ENCODE results near the gene TMEM30A. TPM values are rescaled to one million over a fixed set of nuclear protein-coding genes. Genes with fewer than 3 reads are reported as not detected.

Gene TMEM30A
- polyA plus RNA-seq, 3 donors = 104 to 118 (median 110) TPM

- DNase-seq = no peak
Measured at GRCh38 chr6:75299801-75300530, 15.4 kb upstream of the TMEM30A start.

- DNase-seq = peak; percentile 65
Measured at GRCh38 chr6:75296811-75297779, 12.5 kb upstream of the TMEM30A start.

- DNase-seq = no peak
Measured at GRCh38 chr6:75292555-75292954, 8.0 kb upstream of the TMEM30A start.

GRCh38 chr6:75291744-75292143 is 7.2 kb upstream of the TMEM30A start:
- DNase-seq = no peak

- DNase-seq = no peak
Measured at GRCh38 chr6:75291331-75291730, 6.7 kb upstream of the TMEM30A start.

GRCh38 chr6:75290136-75290945 is 5.7 kb upstream of the TMEM30A start:
- no peak for DNase-seq

GRCh38 chr6:75288023-75288422 is 3.4 kb upstream of the TMEM30A start:
- DNase-seq = no peak

GRCh38 chr6:75287424-75287823 is 2.8 kb upstream of the TMEM30A start:
- no peak for DNase-seq

GRCh38 chr6:75286955-75287354 is 2.4 kb upstream of the TMEM30A start:
- DNase-seq = no peak

- DNase-seq = no peak
Measured at GRCh38 chr6:75285283-75285639, 669 bp upstream of the TMEM30A start.

- DNase-seq = peak; percentile 53
Measured at GRCh38 chr6:75283907-75284631, 523 bp downstream of the TMEM30A start.

GRCh38 chr6:75282706-75283105 is 1.9 kb downstream of the TMEM30A start:
- no peak for DNase-seq

- no peak for DNase-seq
Measured at GRCh38 chr6:75281653-75282052, 2.9 kb downstream of the TMEM30A start.

- DNase-seq = no peak
Measured at GRCh38 chr6:75280131-75280855, 4.3 kb downstream of the TMEM30A start.

GRCh38 chr6:75279418-75279817 is 5.2 kb downstream of the TMEM30A start:
- no peak for DNase-seq

- no peak for DNase-seq
Measured at GRCh38 chr6:75278474-75279077, 6.0 kb downstream of the TMEM30A start.

GRCh38 chr6:75275067-75275466 is 9.5 kb downstream of the TMEM30A start:
- DNase-seq = no peak

GRCh38 chr6:75273009-75273408 is 11.6 kb downstream of the TMEM30A start:
- DNase-seq = no peak

- DNase-seq = no peak
Measured at GRCh38 chr6:75272145-75272840, 12.3 kb downstream of the TMEM30A start.

- DNase-seq = no peak
Measured at GRCh38 chr6:75268988-75269354, 15.6 kb downstream of the TMEM30A start.

Data from renal pelvis (tissue), 4 donors.